Gastroesophageal sphincter (tissue), 4 donors: ENCODE measurements around the gene MYO18A. TPM values are rescaled to one million over a fixed set of nuclear protein-coding genes. Genes with fewer than 3 reads are reported as not detected.

Experiments
- ATAC-seq: fragments of 150-250 bp; one replicate; pipeline ENCODE4 v1.9.1; 2016; ENCODE audit warnings: mild to moderate bottlenecking, moderate library complexity
- H3K27ac ChIP-seq, 4 donors: fragments of 200-600 bp; sonication (generic) in 3 of 4; 1 replicate in 3 of 4; 2 replicates in 1 of 4; pipeline ENCODE4 v1.5.1; 2016 to 2019
- H3K27me3 ChIP-seq: fragments of 200-600 bp; sonication (generic); one replicate; pipeline ENCODE4 v1.5.1; 2019
- H3K36me3 ChIP-seq, 2 donors: fragments of 200-600 bp; sonication (generic); one replicate each; pipeline ENCODE4 v1.5.1; 2019; ENCODE audit warnings: control low read depth in 1 of 2
- H3K4me1 ChIP-seq, 3 donors: fragments of 200-600 bp; sonication (generic); 1 replicate in 2 of 3; 2 replicates in 1 of 3; pipeline ENCODE4 v1.5.1; 2016 to 2019; ENCODE audit warnings: control low read depth in 2 of 3
- H3K4me3 ChIP-seq, 2 donors: fragments of 200-600 bp; sonication (generic); one replicate each; pipeline ENCODE4 v1.5.1; 2019; ENCODE audit warnings: mild to moderate bottlenecking in 1 of 2, moderate library complexity in 1 of 2
- H3K9me3 ChIP-seq, 3 donors: fragments of 200-600 bp; sonication (generic); one replicate each; pipeline ENCODE4 v1.5.1; 2017 to 2019; ENCODE audit warnings: control low read depth in 2 of 3
- EP300 ChIP-seq: sonication (generic); formaldehyde crosslinking; IDR thresholded peaks from one replicate; pipeline ENCODE4 v1.6.1; 2017; ENCODE audit warnings: antibody characterized with exemption, mild to moderate bottlenecking
- POLR2A ChIP-seq, 2 donors: fragments of 450-650 bp; IDR thresholded peaks; one replicate each; pipeline ENCODE4 v1.6.1; 2017; ENCODE audit warnings: antibody characterized with exemption in 2 of 2, mild to moderate bottlenecking in 2 of 2, moderate library complexity in 1 of 2
- POLR2AphosphoS5 ChIP-seq: sonication (generic); formaldehyde crosslinking; IDR thresholded peaks from one replicate; pipeline ENCODE4 v1.6.1; 2017; ENCODE audit warnings: antibody characterized with exemption
- WGBS, 2 donors: methylation state at CpG; one replicate each; pipeline ENCODE4 v1.1.5; 2018; ENCODE audit warnings: low coverage in 1 of 2; 5-methylcytosine and 5-hydroxymethylcytosine counted together
- total RNA-seq, 4 donors: library from RNA; depleted of rRNA; stranded (reverse); fragments of >200 nt; gene quantifications; one replicate each; pipeline ENCODE4 v1.1.0, GENCODE V29; 2016
- TF ChIP-seq, protein P1 (sequence below), 4 experiments: fragments of 200-600 bp in 2 of 4; fragments of 450-650 bp in 2 of 4; sonication (generic) in 1 of 4; IDR thresholded peaks; one replicate each; pipeline ENCODE4 v1.5.1; 2017 to 2019; ENCODE audit warnings: antibody characterized with exemption in 4 of 4, mild to moderate bottlenecking in 2 of 4, moderate library complexity in 2 of 4

MYO18A gene
- total RNA-seq, 4 donors from 2014 or later: 45.5 to 70.5 (median 56.5) TPM

DNA sequence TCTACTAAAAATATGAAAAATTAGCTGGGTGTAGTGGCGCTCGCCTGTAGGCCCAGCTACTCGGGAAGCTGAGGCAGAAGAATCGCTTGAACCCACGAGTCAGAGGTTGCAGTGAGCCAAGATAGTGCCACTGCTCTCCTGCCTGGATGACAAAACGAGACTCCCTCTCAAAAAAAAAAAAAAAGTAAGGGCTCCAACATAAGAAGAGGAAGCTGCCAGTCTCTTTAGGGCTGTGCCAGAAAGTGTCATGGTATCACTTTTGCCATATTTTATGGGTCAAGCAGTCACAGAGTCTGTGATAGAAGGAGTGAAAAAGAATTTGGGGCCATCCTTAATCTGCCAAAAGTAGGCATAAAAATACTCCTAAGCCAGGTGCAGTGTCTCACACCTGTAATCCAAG is 138.6 kb downstream of the MYO18A start:
- no peaks in the 10 kb centered on the region for H3K9me3 ChIP-seq
- WGBS, 2 donors: 100% methylated on average over 1 to 5 of the region's 6 CpGs
- H3K27me3 ChIP-seq: no peaks in the 10 kb centered on the region
- H3K4me1 ChIP-seq: peaks cover 0 to 3% (median 0%) of the 10 kb centered on the region in 3 donors
- no peaks in the 10 kb centered on the region for H3K36me3 ChIP-seq
- H3K4me3 ChIP-seq: no peak overlapping the region
- no peak overlapping the region for H3K27ac ChIP-seq
- no peak for ATAC-seq
- TF ChIP-seq, protein P1, sequence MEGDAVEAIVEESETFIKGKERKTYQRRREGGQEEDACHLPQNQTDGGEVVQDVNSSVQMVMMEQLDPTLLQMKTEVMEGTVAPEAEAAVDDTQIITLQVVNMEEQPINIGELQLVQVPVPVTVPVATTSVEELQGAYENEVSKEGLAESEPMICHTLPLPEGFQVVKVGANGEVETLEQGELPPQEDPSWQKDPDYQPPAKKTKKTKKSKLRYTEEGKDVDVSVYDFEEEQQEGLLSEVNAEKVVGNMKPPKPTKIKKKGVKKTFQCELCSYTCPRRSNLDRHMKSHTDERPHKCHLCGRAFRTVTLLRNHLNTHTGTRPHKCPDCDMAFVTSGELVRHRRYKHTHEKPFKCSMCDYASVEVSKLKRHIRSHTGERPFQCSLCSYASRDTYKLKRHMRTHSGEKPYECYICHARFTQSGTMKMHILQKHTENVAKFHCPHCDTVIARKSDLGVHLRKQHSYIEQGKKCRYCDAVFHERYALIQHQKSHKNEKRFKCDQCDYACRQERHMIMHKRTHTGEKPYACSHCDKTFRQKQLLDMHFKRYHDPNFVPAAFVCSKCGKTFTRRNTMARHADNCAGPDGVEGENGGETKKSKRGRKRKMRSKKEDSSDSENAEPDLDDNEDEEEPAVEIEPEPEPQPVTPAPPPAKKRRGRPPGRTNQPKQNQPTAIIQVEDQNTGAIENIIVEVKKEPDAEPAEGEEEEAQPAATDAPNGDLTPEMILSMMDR (IDR thresholded peaks at IDR 0.05): no peak
- TF ChIP-seq POLR2A (IDR thresholded peaks at IDR 0.05) (no peak), EP300 (no peak)

DNA sequence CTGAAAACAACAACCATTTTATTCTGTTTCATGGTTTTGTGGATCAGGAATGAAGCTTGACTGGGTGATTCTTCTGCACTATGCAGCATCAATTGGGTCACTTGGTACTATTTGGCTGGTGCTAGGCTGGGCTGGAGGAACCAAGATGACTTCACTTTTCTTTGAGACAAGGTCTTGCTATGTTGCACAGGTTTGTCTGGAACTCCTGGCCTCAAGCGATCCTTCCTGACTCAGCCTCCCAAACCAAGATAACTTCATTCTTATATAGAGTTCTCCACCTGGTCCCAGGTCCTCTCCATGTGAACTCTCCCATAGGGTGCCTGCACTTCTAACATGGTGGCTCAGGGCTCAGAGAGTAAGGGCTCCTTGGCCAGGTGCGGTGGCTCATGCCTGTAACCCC is 139.1 kb downstream of the MYO18A start:
- Histone ChIP-seq H3K27me3 (no peaks in the 10 kb centered on the region), H3K4me3 (no peak overlapping the region), H3K9me3 (no peaks in the 10 kb centered on the region), H3K4me1 (peaks cover 0 to 3% (median 0%) of the 10 kb centered on the region in 3 donors), H3K27ac (no peak overlapping the region), H3K36me3 (no peaks in the 10 kb centered on the region)
- ATAC-seq: no peak
- no peak for TF ChIP-seq EP300
- no peak for TF ChIP-seq POLR2A (IDR thresholded peaks at IDR 0.05)
- TF ChIP-seq, protein P1 (IDR thresholded peaks at IDR 0.05): no peak
- TF ChIP-seq POLR2AphosphoS5: no peak
- 100% methylated on average over 1 of the region's 2 CpGs; no CpG with 5 or more reads in 1 of the 2 donors for WGBS, 2 donors

DNA sequence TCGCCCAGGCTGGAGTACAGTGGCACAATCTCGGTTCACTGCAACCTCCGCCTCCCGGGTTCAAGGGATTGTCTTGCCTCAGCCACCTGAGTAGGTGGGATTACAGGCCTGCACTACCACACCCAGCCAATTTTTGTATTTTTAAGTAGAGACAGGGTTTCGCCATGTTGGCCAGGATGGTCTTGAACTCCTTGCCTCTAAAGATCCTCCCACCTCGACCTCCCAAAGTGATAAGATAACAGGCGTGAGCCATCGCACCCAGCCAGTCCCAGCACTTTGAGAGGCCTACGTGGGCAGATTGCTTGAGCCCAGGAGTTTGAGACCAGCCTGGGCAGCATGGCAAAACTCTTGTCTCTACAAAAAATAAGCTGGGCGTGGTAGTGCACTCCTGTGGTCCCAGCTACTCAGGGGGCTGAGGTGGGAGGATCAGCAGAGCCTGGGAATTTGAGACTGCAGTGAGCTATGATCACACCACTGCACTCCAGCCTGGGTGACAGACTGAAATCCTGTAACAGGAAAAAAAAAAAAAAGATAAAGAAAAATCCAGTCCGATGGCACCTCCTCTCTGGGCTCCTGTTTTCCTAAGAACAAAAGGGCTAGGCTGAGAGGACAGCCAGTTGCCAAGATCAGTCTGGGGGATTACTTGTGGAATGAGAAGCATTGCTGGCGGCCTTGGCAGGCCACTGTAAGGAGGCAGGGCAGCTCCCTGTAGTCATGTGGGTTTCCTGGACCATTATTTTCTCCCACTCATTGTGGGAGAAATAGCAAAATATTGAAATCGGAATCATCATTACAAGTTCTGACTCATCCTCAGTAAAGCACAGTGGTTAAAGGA is 140.2 kb downstream of the MYO18A start:
- Histone ChIP-seq H3K4me3 (no peak overlapping the region), H3K9me3 (peaks cover 0 to 9% (median 0%) of the 10 kb centered on the region in 3 donors), H3K27ac (no peak overlapping the region), H3K27me3 (peaks cover 7% of the 10 kb centered on the region), H3K4me1 (peaks cover 0 to 3% (median 0%) of the 10 kb centered on the region in 3 donors), H3K36me3 (no peaks in the 10 kb centered on the region)
- TF ChIP-seq EP300 (no peak), POLR2A (IDR thresholded peaks at IDR 0.05) (no peak), POLR2AphosphoS5 (no peak)
- TF ChIP-seq, protein P1 (IDR thresholded peaks at IDR 0.05): no peak
- peak; percentile 65 for ATAC-seq
- WGBS, 2 donors: 23 to 27% methylated on average over 2 to 3 of the region's 13 CpGs

DNA sequence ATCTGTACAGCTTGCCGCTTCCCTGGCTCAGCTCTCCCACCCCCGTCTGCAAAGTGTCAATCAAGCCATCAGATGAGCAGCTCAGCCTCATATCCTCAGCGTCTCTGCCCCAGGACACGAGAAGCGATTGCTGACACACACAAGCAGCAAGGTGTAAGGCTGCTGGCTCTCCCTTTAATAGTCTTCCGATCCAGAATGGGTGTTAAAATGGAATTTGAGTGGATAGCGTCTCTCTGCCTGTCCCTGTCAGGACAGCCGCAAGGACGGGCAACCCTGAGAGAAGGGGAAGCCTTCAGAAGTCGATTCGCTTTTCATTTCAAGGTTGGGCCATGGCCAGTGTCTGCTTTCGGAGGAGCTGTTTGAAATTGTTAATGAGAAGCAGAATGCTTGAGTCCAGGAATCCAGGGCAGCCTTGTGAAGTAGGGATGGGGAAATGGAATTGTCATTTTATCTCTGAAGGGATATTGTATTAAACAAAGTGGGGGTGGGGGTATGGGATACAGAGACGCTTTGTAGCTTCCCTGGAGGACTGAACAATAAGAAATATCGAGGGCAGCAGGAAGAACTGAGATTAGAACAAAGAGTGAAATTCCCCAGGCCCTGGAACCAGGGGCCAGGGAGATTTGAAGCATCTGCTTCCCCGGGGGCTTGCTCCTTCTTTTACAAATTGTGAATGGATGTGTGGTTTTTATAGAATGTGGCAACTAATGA is 142.0 kb downstream of the MYO18A start:
- ATAC-seq: no peak
- TF ChIP-seq POLR2AphosphoS5 (no peak), EP300 (no peak), POLR2A (IDR thresholded peaks at IDR 0.05) (no peak)
- TF ChIP-seq, protein P1 (IDR thresholded peaks at IDR 0.05): no peak
- Histone ChIP-seq H3K27ac (no peak overlapping the region), H3K9me3 (peaks cover 0 to 23% (median 0%) of the 10 kb centered on the region in 3 donors), H3K36me3 (no peaks in the 10 kb centered on the region), H3K4me3 (no peak overlapping the region), H3K27me3 (peaks cover 7% of the 10 kb centered on the region), H3K4me1 (peaks cover 0 to 3% (median 0%) of the 10 kb centered on the region in 3 donors)
- WGBS, 2 donors: 25 to 50% methylated on average over 6 to 9 of the region's 15 CpGs
